Renal cortical epithelial cell (primary cell): ENCODE data around the gene AKAP5. TPM values are rescaled to one million over a fixed set of nuclear protein-coding genes. Genes with fewer than 3 reads are reported as not detected.
"Not testable (repeated sequence)": the region's sequence is repeated elsewhere in the genome, so short reads cannot be mapped to it uniquely, and the experiment has no call there.

Experiments used
- DNase-seq: peaks from one replicate; pipeline ENCODE4 v3.0.0-alpha.2; 2011; ENCODE audit warnings: low read depth
- total RNA-seq: library from RNA; depleted of rRNA; stranded (reverse); fragments of >200 nt; gene quantifications from 2 replicates; pipeline ENCODE4 v1.2.3, GENCODE V29; 2014

AKAP5 gene
- total RNA-seq, 1 donor from 2014 or later = 16.3 TPM

DNA sequence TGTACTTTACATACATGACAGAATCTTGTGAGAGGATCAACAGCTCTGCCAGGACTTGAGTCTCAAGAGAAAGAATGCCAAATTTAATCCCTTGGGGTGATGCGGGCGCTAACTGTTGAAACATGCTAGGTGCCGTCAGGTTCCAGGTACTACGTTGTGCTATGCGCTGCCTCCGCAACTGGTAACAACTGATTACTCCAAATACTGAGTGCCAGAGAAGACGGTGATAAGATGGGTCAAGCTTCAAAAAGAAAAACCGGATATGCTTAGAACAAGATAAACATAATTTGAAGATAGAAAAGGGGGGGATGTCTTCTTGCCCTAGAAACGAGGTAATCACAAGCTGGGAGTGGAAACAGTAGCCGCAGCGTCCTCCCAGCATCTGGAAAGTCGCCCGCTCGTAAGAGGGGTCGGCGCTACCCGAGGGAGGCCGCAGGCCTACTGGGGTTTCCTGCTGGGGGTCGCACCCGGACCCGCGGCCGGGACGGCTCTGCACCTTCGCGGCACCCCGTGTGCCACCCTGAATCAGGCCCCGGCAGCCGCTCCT, 37.7 kb downstream of the AKAP5 start:
- no peak for DNase-seq

DNA sequence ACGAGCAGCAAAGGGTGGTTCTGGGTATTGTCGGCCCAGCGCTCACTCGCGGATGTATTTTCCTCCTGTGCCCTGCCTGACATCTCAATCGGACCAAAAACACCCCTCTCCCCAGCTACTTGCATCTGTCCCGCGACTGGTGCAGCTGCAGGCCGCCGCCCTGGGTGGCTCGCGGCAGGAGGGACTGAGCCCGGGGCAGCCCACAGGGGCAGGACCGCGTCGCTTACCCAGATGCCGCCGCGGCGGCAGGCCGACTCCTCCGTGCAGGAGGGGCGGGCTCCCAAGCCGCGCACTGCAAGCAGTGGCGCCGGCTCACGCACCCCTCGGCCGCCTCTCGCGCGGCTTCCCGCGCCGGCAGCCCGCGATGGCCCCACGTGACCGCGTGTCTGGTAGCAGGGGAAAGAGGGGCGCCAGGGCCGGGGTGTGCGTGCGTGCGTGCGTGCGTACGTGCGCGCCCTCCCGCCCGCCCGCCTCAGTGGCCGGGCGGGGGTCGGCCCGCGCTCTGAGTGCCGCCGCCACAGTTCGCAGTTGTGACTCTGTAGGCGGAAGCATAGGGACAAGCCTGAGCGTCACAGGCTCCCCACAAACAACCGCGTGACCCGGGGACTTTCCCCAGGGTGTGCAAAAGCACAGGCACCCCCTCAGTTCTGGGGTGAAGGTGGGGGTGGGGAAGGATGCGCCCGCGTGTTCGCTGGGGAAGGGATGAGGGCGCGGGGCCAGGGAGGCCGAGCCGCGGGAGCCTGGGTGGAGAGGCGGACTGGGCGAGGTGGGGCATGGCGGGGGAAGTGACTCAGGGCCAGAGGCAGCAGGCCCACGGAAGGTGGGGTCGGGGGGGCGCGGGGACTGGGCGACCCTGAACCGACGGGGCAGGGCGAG, 38.4 kb downstream of the AKAP5 start, which contains the start of gene ZBTB25:
Gene ZBTB25 (minus strand): TSS at position 405 of the 876 bp plus-strand sequence. CDS start 13,305 bp downstream, outside the sequence.
- peak; percentile 65 for DNase-seq

- peak; percentile 63 for DNase-seq
Measured at GRCh38 chr14:64504310-64504896, 39.1 kb downstream of the AKAP5 start, which contains the start of gene ZBTB1. Gene ZBTB1 (plus strand): TSS chr14:64504770. CDS start chr14:64521505, 16,735 bp downstream.

GRCh38 chr14:64504897-64505794, 39.8 kb downstream of the AKAP5 start:
- DNase-seq = peak; percentile 64

- DNase-seq = no peak
Measured at GRCh38 chr14:64506721-64507120, 41.4 kb downstream of the AKAP5 start.

- peak; percentile 67 for DNase-seq
Measured at GRCh38 chr14:64507376-64508156, 42.3 kb downstream of the AKAP5 start.

DNA sequence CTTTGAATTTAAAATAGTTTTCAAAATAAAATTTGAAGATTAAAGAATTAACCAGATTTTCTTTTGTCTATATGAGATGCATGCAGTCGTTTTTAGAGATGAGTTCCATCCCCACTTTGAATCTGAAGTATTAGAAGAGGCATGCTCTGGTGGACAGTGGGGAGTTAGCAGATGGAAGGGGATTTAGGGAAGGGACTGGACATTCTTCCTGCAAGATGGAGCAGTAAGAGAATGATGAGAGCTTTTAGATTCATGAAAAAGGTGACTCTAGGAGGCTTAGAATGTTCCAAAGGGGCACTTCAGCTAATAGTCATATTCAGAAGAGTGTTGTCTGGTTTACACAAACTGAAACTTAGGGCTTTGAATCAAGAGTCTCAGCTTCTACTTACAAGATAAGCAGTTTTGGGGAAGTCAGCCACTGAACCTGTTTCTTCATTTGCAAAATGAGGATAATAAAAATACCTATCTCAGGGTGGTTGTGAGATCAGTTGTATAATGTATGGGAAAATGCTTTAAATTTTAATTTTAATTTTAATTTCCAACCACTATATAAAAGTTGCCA, 43.0 kb downstream of the AKAP5 start:
- no peak for DNase-seq

DNA sequence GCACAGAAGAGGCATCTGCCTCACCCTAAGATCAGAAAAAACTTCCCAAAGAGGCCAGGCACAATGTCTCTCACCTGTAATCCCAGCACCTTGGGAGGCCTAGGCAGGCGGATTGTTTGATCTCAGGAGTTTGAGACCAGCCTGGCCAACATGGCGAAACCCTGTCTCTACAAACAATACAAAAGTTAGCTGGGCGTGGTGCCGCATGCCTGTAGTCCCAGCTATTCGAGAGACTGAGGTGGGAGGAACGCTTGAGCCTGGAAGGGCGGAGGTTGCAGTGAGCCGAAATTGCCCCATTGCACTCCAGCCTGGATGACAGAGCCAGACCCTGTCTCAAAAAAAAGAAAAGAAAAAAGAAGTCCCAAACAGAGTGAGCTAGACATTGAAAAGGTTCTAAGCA, 43.7 kb downstream of the AKAP5 start:
- DNase-seq = no peak

- DNase-seq = peak; percentile 71
Measured at GRCh38 chr14:64510825-64511671, 45.7 kb downstream of the AKAP5 start.

DNA sequence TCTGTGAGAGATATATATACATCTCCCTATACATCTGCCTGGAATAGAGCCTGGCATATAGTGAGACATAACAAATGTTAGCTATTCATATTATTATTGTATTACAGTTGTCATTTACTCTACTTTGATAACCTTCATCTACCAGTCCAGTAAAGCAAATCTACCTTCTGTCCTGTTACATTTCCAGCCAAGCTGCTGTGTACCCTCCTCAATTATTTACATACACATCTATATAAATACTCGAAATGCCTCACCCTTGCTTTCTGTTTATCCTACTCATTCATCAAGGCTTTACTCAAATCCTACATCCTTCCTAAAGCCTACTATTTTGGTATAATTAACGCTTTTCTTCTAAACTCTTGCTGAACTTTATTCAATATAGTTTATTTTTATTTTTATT, 48.0 kb downstream of the AKAP5 start:
- DNase-seq = no peak

GRCh38 chr14:64515053-64515452, 49.8 kb downstream of the AKAP5 start:
- peak; percentile 27 for DNase-seq

DNA sequence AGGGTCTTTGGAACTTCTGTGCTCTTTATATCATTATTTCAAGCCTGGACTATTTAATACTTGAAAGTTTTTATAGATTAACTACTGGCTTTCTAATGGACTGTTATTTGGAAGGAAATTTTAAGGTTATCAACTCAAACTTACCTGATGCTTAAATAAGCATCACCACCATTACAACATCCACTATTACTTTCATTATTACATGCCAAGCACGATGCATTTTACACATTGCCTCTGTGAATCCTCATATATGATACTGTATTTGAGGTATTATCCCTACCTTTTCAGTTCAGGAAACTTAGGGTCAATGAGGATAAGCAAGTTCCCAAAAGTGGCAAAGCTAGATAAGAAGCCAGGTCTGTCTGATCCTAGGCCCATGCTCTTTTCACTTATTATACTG, 51.7 kb downstream of the AKAP5 start:
- DNase-seq = no peak

DNA sequence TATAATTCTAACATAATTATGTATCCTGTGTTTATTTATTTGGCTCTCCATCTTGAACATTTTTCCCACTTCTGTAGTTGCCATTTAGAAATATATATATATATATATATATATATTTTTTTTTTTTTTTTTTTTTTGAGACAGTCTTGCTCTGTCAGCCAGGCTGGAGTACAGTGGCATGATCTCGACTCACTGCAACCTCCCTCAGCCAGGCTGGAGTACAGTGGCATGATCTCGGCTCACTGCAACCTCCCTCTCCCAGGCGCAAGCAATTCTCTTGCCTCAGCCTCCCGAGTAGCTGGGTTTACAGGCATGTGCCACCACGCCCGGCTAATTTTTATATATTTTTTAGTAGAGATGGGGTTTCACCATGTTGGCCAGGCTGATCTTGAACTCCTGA, 52.4 kb downstream of the AKAP5 start:
- DNase-seq = not testable (repeated sequence)

DNA sequence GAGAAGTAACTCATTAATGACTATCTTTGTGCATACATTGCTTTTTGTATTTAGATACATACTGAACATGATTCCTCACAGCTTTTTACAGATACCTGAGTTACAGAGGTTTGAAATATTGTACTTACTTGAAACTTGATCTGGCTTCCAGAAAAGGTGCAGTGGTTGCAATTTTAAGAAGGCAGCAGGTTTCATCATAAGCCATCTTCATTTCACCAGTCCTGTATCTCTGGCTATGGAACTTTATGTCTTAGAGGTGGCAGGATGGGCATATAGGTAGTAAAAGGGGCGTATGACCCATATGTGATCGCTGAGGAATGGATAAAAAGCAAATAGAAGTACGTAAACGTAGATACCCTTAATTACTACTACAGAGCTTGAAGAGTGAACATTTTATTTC, 52.9 kb downstream of the AKAP5 start:
- DNase-seq = no peak

GRCh38 chr14:64520699-64521098, 55.4 kb downstream of the AKAP5 start:
- peak; percentile 38 for DNase-seq

GRCh38 chr14:64522591-64523355, 57.5 kb downstream of the AKAP5 start:
- no peak for DNase-seq
